ENCODE measurements around the gene POLA1. TPM values are rescaled to one million over a fixed set of nuclear protein-coding genes. Genes with fewer than 3 reads are reported as not detected.
"Not testable (repeated sequence)": the region's sequence is repeated elsewhere in the genome, so short reads cannot be mapped to it uniquely, and the experiment has no call there.

POLA1 gene
- 9.8 and 11.3 TPM in 2 replicates for total RNA-seq

- DNase-seq (ENCODE audit: low read depth), result peak; percentile 89
Measured at GRCh38 chrX:24693453-24694202, at the start of gene POLA1. Gene POLA1, plus strand, starts transcription at chrX:24693918. Its CDS starts 44 bp downstream, at chrX:24693962.

- DNase-seq (ENCODE audit: low read depth), result no peak
Measured at GRCh38 chrX:24646006-24646405, 47.7 kb upstream of the POLA1 start.

DNA sequence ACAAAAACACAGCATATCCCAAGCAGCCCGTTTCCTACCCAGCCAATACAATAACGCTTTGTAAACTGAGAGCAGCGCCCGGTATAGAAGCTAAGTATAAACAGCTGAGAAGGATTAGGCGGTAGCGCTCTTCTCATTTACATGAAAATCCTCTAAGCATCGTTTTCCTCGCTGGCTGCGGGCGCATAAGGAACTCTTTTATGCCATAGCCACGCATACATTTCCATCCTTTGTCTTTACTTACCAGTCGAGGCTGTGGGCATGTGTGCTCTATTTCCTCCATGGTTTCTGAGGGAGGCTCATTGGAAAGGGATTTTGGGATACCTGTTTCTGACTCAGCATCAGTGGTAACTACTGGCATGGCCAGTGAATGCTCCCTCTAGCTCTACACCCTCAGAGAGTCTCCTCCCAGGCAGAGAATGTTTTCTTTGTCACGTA is 47.0 kb upstream of the POLA1 start:
- DNase-seq (ENCODE audit: low read depth), result no peak

- DNase-seq (ENCODE audit: low read depth), result peak; percentile 6
Measured at GRCh38 chrX:24647257-24648058, 46.3 kb upstream of the POLA1 start, which contains the start of gene PCYT1B. Gene PCYT1B, minus strand, starts transcription at chrX:24647347. Its CDS starts 242 bp downstream, at chrX:24647105.

DNA sequence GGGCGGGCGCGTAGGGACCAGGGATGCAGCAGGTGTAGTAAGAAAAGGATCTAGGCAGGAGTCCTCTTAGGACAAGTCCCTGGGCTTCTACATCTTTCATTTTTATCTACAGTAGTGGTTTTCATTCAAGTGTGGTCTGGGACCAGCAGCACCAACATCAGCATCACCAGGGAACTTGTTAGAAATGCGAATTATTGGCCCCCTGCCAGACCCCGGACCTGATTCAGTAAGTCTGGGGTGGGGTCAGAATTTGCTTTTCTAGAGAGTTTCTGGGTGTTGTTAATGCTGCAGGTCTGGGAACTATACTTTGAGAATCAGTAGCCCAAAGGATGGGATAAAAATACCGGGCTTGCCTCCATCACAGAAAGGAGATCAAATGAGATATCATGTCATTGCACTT is 45.2 kb upstream of the POLA1 start:
- DNase-seq (ENCODE audit: low read depth), result no peak

- DNase-seq (ENCODE audit: low read depth), result no peak
Measured at GRCh38 chrX:24651783-24652182, 41.9 kb upstream of the POLA1 start.

GRCh38 chrX:24655679-24656078 is 38.0 kb upstream of the POLA1 start:
- DNase-seq (ENCODE audit: low read depth), result not testable (repeated sequence)

DNA sequence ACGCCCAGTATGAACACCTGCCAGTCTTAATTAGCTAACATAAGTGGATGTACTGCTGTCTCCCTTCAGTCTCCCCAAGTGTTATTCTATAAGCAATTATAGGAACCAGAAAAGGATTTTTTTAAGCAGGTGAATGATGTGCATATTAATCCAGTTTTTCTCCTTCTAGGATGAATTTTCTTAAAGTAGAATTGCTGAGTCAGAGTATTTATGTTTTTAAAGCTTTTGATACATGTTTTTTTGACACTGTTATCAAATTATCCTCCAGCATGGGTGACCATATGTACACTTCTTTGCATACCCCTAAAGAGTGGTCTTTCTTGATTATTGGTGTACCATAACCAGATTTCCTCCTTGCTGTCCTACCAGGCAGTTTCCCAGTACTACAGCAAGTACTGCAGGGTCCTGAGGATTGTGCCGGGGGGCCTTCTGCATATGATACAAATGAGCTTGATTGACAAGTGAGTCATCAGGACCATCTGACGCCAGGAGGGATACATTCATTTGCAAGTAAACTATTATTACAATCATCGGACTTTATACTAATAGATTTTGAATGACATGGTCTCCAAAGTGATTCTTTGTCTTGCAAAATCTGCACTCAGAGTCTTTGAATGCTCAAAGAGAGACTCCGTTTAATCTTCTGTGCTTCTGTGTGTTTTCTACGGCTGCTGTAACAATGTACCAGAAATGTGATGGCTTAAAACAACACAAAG is 35.9 kb upstream of the POLA1 start:
- no peak for DNase-seq (ENCODE audit: low read depth)

GRCh38 chrX:24658421-24658820 is 35.3 kb upstream of the POLA1 start:
- no peak for DNase-seq (ENCODE audit: low read depth)

DNA sequence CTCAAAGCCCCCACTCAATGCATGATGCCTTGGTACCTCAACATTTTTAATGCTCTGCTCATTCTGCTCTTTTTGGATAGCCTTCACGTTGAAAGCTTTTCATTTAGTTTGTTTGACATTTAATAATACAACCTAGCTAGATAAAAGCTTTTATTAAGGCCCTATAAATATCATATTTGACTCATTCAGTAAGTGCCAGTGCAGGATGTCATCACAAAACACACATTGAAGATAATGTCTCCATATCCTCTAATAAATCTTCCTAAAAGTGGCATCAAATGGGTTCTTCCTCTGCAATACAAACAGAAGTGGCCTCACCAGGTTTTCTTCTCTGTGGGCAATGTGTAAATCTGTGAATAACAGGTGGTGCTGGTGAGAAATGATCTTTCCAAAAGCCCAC is 34.6 kb upstream of the POLA1 start:
- DNase-seq (ENCODE audit: low read depth), result no peak

DNA sequence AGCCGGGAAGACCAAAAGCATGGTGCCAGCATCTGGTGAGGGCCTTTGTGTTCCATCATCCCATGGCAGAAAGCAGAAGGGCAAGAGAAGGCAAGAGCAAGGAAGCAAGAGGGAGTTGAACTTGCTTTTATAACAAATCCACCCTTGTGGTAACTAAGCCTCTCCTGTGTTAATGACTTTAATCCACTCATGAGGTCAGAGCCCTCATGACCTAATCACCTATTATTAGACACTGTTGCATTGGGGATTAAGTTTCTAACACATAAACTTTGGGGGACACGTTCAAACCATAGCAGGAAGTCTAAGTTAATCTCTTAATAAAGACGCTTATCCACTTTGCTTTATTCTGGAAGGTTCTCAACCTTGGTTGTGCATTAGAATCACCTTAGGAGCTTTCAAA is 34.1 kb upstream of the POLA1 start:
- no peak for DNase-seq (ENCODE audit: low read depth)

DNA sequence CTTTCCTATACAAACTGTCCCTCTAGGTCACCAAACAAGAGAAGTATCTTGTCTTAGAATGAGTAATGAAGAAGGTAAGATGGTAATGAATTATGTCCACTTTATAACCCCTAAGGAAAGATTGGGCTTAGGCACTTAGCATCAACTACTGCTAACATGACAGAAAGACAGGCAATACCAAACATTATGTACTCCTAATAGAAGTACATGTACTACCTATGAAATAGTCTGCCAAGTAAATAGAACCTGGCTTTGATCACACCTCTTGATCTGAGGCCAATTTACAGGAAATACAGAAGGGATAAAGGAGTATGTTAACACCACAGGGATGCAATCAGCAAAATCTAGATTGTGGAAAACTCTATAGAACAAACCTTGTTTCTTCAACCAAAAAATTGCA is 32.4 kb upstream of the POLA1 start:
- DNase-seq (ENCODE audit: low read depth), result no peak

DNA sequence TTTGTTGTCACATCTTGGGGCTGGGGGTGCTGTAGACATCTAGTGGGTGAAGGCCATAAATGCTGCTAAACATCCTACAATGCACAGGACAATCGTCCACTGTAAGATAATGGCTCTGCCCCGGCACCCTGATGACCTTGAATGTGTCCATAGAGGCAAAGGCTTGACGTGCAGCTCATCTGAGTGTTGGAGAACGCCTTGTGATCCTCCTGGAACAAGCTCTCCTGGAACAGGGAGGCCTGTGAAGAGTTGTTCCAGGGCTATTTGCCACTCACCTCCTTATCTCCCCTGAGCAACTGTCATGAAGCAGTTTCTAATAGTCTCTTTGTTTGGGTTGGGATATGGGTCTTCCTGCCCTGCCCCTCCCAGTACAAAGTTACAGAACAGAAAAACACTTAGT is 31.4 kb upstream of the POLA1 start:
- DNase-seq (ENCODE audit: low read depth), result no peak

GRCh38 chrX:24668111-24668510 is 25.6 kb upstream of the POLA1 start:
- no peak for DNase-seq (ENCODE audit: low read depth)

GRCh38 chrX:24672701-24673190 is 21.0 kb upstream of the POLA1 start:
- no peak for DNase-seq (ENCODE audit: low read depth)

DNA sequence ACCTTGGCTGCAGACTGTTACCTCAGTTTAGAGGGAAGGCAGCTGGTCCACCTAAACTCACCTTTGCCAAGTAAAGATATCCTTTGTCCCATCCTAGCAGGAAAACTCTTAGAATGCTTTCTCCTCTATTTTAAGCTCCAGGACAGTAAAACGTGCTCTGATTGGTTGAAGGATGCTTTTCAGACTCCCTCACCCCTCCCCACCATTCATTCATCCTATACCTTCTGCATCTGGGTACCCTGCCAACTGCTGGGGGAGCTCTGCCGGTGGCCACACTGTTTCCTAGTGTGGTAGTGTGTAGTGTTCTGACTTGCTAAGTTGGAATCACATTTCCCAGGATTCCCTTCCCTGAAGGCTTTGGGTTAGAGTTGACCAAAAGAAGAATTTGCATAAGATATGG is 20.3 kb upstream of the POLA1 start:
- DNase-seq (ENCODE audit: low read depth), result no peak

GRCh38 chrX:24676403-24677024 is 17.2 kb upstream of the POLA1 start:
- no peak for DNase-seq (ENCODE audit: low read depth)

DNA sequence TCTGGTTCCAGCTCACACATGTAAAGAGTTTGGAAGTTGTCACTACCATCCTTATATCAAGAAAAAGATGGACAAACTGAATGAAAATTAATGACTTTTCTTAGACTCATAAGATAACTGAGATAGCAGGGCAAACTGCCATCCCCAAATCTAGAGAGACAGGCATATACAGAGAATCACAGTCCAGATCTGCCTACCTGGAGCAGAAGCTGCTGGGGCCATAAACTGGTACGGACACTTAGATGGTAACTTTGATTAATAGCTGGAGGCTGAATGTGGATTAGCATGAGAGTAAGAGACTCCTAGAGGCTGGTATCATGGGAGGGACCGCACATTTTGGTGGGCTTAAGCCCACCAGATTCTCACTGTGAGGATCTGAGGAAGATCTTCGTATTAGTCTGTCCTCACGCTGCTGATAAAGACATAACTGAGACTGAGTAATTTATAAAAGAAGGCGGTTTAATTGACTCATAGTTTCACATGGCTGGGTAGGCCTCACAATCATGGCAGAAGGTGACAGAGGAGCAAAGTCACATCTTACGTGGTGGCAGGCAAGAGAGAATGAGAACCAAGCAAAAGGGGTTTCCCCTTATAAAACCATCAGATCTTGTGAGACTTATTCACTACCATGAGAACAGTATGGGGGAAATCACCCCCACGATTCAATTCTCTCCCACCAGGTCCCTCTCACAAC is 10.8 kb upstream of the POLA1 start:
- DNase-seq (ENCODE audit: low read depth), result no peak

- DNase-seq (ENCODE audit: low read depth), result no peak
Measured at GRCh38 chrX:24684048-24684447, 9.7 kb upstream of the POLA1 start.

- DNase-seq (ENCODE audit: low read depth), result no peak
Measured at GRCh38 chrX:24692305-24692704, 1.4 kb upstream of the POLA1 start.

- no peak for DNase-seq (ENCODE audit: low read depth)
Measured at GRCh38 chrX:24694825-24695224, 1.1 kb downstream of the POLA1 start.
